Tibial nerve (tissue), 4 donors: ENCODE results near the gene RFESD.
A peak's percentile ranks its signal among the peaks of the same experiment; 100 is the strongest.

Experiments used
- CTCF ChIP-seq, 5 experiments: fragments of 200-600 bp in 3 of 5; fragments of 450-650 bp in 2 of 5; sonication (generic) in 3 of 5; IDR thresholded peaks; one replicate each; pipeline ENCODE4 v1.5.1; 2016 to 2019; ENCODE audit warnings: antibody characterized with exemption in 5 of 5, mild to moderate bottlenecking in 3 of 5, moderate library complexity in 2 of 5
- EP300 ChIP-seq, 2 donors: sonication (generic); formaldehyde crosslinking; IDR thresholded peaks; one replicate each; pipeline ENCODE4 v1.6.1; 2017; ENCODE audit warnings: antibody characterized with exemption in 2 of 2, mild to moderate bottlenecking in 1 of 2
- POLR2A ChIP-seq, 2 donors: fragments of 450-650 bp; IDR thresholded peaks; one replicate each; pipeline ENCODE4 v1.6.1; 2017; ENCODE audit warnings: antibody characterized with exemption in 2 of 2, mild to moderate bottlenecking in 2 of 2, moderate library complexity in 2 of 2

DNA sequence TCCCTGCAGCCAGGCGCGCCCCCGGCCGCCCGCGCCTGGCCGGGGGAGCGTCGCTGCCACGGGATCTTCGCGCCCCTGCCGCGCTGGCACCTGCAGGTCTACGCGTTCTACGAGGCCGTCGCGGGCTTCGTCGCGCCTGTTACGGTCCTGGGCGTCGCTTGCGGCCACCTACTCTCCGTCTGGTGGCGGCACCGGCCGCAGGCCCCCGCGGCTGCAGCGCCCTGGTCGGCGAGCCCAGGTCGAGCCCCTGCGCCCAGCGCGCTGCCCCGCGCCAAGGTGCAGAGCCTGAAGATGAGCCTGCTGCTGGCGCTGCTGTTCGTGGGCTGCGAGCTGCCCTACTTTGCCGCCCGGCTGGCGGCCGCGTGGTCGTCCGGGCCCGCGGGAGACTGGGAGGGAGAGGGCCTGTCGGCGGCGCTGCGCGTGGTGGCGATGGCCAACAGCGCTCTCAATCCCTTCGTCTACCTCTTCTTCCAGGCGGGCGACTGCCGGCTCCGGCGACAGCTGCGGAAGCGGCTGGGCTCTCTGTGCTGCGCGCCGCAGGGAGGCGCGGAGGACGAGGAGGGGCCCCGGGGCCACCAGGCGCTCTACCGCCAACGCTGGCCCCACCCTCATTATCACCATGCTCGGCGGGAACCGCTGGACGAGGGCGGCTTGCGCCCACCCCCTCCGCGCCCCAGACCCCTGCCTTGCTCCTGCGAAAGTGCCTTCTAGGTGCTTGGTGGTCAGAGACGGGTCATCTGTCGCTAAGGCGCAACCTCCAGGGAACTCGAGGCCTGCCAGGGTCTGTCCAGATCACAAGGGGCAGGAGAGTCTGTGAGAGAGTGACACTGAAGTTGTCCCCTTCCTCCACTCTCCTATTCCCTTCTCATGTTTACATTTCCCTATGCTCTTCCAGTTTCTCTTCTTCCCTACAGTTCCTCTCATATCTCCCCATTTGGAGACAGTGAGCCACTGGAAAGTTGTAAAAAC, 25.4 kb upstream of the RFESD start:
- TF ChIP-seq CTCF (IDR thresholded peaks at IDR 0.05) (peak in 1 of 5 experiments; percentile 2), EP300 (IDR thresholded peaks at IDR 0.05) (peak in 1 of 2 donors; percentile 39), POLR2A (IDR thresholded peaks at IDR 0.05) (peak in 1 of 2 donors; percentile 29)
